EH (cell line): ENCODE data around the gene ACTR1A.

Experiments used
- DNase-seq: peaks from one replicate; pipeline ENCODE4 v3.0.0-alpha.2; 2015; ENCODE audit warnings: low read depth

Gene ACTR1A

GRCh38 chr10:102453502-102453901 is 49.0 kb downstream of the ACTR1A start:
- DNase-seq: no peak

GRCh38 chr10:102452672-102453340 is 49.7 kb downstream of the ACTR1A start:
- peak; percentile 84 for DNase-seq

- DNase-seq: no peak
Observed at GRCh38 chr10:102451105-102451969, 51.2 kb downstream of the ACTR1A start, which contains the start of gene C10orf95. TSS of gene C10orf95 (minus strand) at chr10:102451543. CDS start at chr10:102451093, 450 bp downstream.

- DNase-seq: peak; percentile 83
Observed at GRCh38 chr10:102450374-102451104, 52.0 kb downstream of the ACTR1A start.

GRCh38 chr10:102450124-102450373 is 52.5 kb downstream of the ACTR1A start:
- no peak for DNase-seq

GRCh38 chr10:102449321-102450123 is 53.0 kb downstream of the ACTR1A start:
- peak; percentile 65 for DNase-seq

- DNase-seq: no peak
Observed at GRCh38 chr10:102444851-102445250, 57.7 kb downstream of the ACTR1A start.

GRCh38 chr10:102438374-102438773 is 64.1 kb downstream of the ACTR1A start:
- DNase-seq: no peak

- DNase-seq: no peak
Observed at GRCh38 chr10:102437515-102437914, 65.0 kb downstream of the ACTR1A start.

- DNase-seq: no peak
Observed at GRCh38 chr10:102436312-102436711, 66.2 kb downstream of the ACTR1A start.

- no peak for DNase-seq
Observed at GRCh38 chr10:102435529-102436233, 66.8 kb downstream of the ACTR1A start.

- DNase-seq: no peak
Observed at GRCh38 chr10:102435133-102435497, 67.4 kb downstream of the ACTR1A start.

- DNase-seq: peak; percentile 56
Observed at GRCh38 chr10:102434394-102435132, 67.9 kb downstream of the ACTR1A start.

- DNase-seq: no peak
Observed at GRCh38 chr10:102433619-102434046, 68.9 kb downstream of the ACTR1A start.

GRCh38 chr10:102432162-102432950 is 70.2 kb downstream of the ACTR1A start, which contains the start of gene CUEDC2:
TSS of gene CUEDC2 (minus strand) at chr10:102432574. CDS start at chr10:102425188, 7,386 bp downstream.
- DNase-seq: peak; percentile 97

- peak; percentile 50 for DNase-seq
Observed at GRCh38 chr10:102431452-102432124, 70.9 kb downstream of the ACTR1A start.

GRCh38 chr10:102429468-102429867 is 73.0 kb downstream of the ACTR1A start:
- DNase-seq: no peak
